IPS DF 6.9 (cell line): Measurements from ENCODE around the gene KCNG2.

ENCODE experiments used
- DNase-seq: peaks from one replicate; pipeline ENCODE4 v3.0.0-alpha.2; 2013; ENCODE audit warnings: low read depth, low spot score
- H3K27ac ChIP-seq: one replicate; pipeline ENCODE4 v1.5.1; 2013; ENCODE audit warnings: low read length, control low read depth
- H3K27me3 ChIP-seq: 2 replicates; pipeline ENCODE4 v1.6.1; 2013; ENCODE audit warnings: mild to moderate bottlenecking, low read length; ENCODE audit not compliant: control insufficient read depth, insufficient read depth
- H3K36me3 ChIP-seq: 2 replicates; pipeline ENCODE4 v1.6.1; 2013; ENCODE audit warnings: low read length; ENCODE audit not compliant: control insufficient read depth, insufficient read depth
- H3K4me1 ChIP-seq: 2 replicates; pipeline ENCODE4 v1.6.1; 2013; ENCODE audit warnings: low read length; ENCODE audit not compliant: control insufficient read depth, insufficient read depth
- H3K4me3 ChIP-seq: 2 replicates; pipeline ENCODE4 v1.5.1; 2013; ENCODE audit warnings: mild to moderate bottlenecking, low read length
- H3K9me3 ChIP-seq: 2 replicates; pipeline ENCODE4 v1.6.1; 2013; ENCODE audit warnings: low read length, inconsistent platforms; ENCODE audit not compliant: control insufficient read depth, insufficient read depth
- WGBS: extraction: QIAGEN DNeasy Blood & Tissue Kit; methylation state at CpG from one replicate; pipeline ENCODE4 v1.1.7; 2013; ENCODE audit warnings: mixed read lengths, missing lambda C conversion rate; ENCODE audit not compliant: insufficient read length, insufficient coverage; 5-methylcytosine and 5-hydroxymethylcytosine counted together

The KCNG2 gene

DNA sequence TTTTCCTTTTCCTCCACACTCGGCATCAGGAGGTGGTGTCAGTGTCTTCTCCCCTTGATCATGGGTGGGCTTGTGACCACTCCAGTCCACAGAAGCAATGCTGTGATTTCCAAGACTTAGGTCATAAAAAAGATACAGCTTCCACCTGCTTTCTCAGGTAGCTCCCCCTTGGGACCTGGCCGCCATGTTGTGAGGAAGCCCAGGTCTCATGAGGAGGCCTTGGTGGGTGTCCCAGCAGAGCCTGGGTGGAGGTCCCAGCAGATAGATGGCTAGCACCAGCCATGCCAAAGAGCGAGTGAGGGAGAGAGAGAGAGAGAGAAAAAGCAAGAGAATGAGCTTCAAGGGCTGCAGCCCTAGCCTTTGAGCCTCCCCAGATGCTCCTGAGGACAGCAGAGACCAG is 137.8 kb downstream of the KCNG2 start:
- H3K27ac ChIP-seq: no peak overlapping the region
- no peaks in the 10 kb centered on the region for H3K4me1 ChIP-seq
- H3K27me3 ChIP-seq: no peaks in the 10 kb centered on the region
- no peaks in the 10 kb centered on the region for H3K36me3 ChIP-seq
- H3K4me3 ChIP-seq: no peak overlapping the region
- no peaks in the 10 kb centered on the region for H3K9me3 ChIP-seq
- DNase-seq: no peak
- no CpG with 5 or more reads among the region's 3 CpGs for WGBS

DNA sequence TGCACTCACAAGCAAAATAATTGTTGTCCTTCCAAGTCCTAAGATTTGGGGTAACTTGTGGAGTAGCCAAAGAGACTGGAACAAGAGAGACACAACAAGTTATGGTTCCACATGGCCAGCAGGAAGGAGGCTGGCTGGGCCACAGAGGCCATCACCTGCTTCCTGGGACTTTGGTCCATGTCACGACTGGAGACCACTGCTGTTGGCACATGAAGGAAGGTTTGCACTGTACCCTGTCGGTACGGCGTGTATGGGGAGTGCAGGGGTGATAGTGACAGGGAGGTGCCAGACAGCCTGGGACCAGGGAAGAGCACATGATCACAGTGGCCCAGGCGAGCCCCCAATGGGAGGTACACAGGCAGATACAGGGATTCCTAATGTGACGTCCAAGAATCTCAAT is 138.2 kb downstream of the KCNG2 start:
- Histone ChIP-seq H3K27me3 (no peaks in the 10 kb centered on the region), H3K36me3 (no peaks in the 10 kb centered on the region), H3K9me3 (no peaks in the 10 kb centered on the region), H3K27ac (no peak overlapping the region), H3K4me3 (no peak overlapping the region), H3K4me1 (no peaks in the 10 kb centered on the region)
- WGBS: no CpG with 5 or more reads among the region's 6 CpGs
- no peak for DNase-seq

DNA sequence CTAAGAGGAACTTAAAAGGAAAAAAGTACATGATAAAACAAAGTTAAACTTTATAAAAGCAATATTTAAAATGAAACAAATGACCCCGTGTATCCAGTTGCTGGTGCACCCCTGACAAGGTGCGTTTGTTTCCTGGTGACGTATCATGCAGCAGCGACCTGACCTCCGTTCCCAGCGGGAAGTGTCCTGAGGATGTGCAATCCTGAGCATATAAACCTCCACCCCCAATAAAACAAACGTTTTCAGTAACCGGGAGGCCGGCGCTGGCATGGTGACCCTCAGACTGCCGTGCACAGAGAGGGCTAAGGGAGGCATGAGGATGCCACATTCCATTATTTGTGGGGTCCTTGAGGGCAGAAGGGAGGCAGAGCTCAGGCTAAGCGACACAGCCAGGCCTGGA is 138.9 kb downstream of the KCNG2 start:
- no CpG with 5 or more reads among the region's 12 CpGs for WGBS
- DNase-seq: no peak
- Histone ChIP-seq H3K27me3 (no peaks in the 10 kb centered on the region), H3K9me3 (no peaks in the 10 kb centered on the region), H3K27ac (no peak overlapping the region), H3K36me3 (no peaks in the 10 kb centered on the region), H3K4me3 (no peak overlapping the region), H3K4me1 (no peaks in the 10 kb centered on the region)

DNA sequence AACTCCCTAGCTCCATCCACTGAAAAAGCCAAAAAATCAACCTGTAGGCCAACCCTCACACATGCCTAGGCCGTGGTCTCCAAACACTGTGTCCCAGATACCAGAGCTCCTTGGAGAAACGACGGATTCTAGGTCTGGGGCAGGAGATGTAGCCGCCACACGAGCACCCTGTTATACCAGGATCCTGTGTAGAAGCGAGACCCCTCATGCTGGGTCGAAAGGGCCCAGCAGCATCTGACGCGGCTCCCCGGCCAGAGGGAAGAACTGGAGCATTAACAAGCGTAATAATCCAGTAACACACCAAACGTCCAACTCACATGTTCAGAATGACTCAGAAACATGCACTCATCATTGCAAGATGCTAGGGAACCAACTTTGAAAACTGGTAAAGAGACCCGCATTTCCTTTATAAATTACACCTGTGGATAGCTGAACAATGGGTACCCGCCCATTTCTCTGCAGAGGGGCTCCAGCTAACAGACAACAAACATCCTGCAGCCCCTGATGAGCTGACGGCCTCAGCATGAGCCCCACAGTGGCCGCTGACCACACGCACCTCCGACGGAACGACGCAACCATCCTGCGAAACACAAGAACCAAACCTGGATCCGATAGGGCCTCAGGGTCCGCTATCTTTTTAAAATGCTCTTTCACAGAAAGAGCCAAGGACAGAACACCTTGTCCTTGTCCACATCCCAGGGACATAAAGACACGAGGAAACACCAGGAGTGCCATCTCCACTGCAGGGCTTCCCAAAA is 139.5 kb downstream of the KCNG2 start:
- H3K4me1 ChIP-seq: no peaks in the 10 kb centered on the region

DNA sequence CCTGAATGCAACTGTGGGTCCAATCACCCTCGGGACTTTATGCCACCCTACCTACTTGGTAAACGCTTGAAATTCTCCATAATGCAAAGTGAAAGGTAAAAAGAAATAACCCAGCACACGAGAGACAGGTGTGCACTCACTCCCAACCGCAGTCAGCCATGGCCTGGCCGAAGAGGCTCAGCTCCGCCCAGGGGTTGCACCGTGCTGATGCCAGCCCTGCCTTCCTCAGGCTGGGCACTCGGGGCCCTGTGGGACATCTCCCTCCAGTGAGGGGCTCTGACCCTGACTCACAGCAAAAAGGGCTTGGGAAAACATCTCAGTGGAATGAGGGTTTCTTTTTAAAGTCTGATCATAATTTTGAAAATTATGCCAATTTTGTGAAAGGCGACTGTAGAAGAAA is 140.5 kb downstream of the KCNG2 start:
- Histone ChIP-seq H3K36me3 (no peaks in the 10 kb centered on the region), H3K4me3 (no peak overlapping the region), H3K27me3 (no peaks in the 10 kb centered on the region), H3K9me3 (no peaks in the 10 kb centered on the region), H3K4me1 (no peaks in the 10 kb centered on the region), H3K27ac (no peak overlapping the region)
- no CpG with 5 or more reads among the region's 9 CpGs for WGBS
- DNase-seq: no peak

More for the DNA sequence above, 139.5 kb downstream of the KCNG2 start:
- WGBS: no CpG with 5 or more reads among the region's 25 CpGs
- no peak overlapping the region for H3K27ac ChIP-seq
- no peak overlapping the region for H3K4me3 ChIP-seq
- no peak for DNase-seq
- no peaks in the 10 kb centered on the region for H3K27me3 ChIP-seq
- no peaks in the 10 kb centered on the region for H3K36me3 ChIP-seq
- no peaks in the 10 kb centered on the region for H3K9me3 ChIP-seq

DNA sequence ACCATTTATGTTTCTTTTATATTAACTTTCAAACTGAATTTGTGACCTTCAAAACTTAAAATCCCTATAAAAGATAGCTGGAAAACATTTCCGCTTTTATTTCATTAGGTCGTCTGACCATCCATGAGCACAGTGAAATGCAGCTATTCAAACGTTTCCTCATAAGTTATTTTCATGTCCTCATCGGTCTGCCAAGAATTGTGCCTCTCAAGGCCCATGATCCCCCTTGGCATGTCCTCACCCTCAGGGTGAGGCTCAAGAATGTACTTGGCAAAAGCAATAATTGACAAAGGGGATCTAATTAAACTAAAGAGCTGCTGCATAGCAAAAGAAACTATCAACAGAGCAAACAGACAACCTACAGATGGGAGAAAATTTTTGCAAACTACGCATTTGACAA is 141.4 kb downstream of the KCNG2 start:
- H3K4me3 ChIP-seq: no peak overlapping the region
- H3K9me3 ChIP-seq: no peaks in the 10 kb centered on the region
- H3K4me1 ChIP-seq: no peaks in the 10 kb centered on the region
- no CpG with 5 or more reads among the region's 5 CpGs for WGBS
- no peaks in the 10 kb centered on the region for H3K27me3 ChIP-seq
- H3K27ac ChIP-seq: no peak overlapping the region
- no peaks in the 10 kb centered on the region for H3K36me3 ChIP-seq
- DNase-seq: no peak

DNA sequence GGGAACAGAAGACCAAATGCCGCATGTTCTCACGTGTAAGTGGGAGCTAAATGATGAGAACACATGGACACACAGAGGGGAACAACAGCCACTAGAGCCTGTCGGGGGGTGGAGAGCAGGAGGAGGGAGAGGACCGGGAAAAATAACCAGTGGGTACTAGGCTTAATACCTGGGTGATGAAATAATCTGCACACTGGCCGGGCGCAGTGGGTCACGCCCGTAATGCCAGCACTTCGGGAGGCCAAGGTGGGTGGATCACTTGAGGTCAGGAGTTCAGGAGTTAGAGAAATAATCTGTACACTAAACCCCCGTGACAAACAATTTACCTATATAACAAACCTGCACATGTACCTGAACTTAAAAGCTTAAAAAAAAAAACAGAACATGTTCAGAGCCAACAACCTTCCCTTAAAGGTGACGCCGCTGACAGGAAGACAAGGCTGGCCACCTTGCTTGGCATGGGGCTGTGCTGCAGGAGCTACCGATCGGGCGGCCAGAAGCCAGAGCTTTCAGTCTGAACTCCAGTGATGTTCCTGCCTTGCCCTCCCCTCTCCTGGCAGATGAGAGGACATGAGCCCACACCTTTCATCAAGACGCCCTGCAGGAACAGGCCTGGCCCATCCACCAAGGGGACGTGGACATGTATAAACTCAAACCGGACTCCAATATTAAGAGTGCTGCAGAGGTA is 142.5 kb downstream of the KCNG2 start:
- no peak for DNase-seq
- no peak overlapping the region for H3K4me3 ChIP-seq
- no peaks in the 10 kb centered on the region for H3K27me3 ChIP-seq
- WGBS: no CpG with 5 or more reads among the region's 18 CpGs
- H3K4me1 ChIP-seq: no peaks in the 10 kb centered on the region
- H3K9me3 ChIP-seq: no peaks in the 10 kb centered on the region
- H3K27ac ChIP-seq: no peak overlapping the region
- H3K36me3 ChIP-seq: no peaks in the 10 kb centered on the region

DNA sequence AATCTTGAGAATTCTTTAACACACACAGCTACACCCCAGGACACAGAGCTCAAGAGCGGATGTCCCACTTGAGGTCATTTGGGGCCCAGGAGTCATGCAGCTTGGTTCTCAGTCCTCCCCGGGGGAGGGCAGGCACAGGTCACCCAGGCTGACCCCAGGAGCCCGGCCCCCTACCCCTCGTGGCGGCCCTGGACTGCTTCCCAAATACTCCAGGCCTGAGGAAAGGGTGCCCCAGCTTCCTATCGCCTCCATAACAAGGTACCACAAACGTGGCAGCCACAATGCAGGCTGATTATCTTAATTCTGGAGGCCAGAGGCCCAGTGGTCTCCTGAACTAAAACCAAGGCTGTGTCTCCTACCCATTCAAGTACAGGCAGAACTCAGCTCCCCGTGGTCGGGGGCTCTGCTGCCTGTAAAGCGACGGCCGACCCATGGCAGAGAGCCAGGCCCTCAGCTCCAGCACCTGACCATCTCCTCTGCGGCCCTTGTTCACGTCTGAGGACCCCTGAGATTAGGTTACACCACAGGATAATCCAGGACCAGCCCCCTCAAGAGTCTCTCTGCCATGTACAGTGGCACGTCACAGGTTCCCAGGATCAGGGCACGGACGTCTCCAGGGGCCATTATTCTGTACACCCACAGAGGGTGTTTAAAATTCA is 143.2 kb downstream of the KCNG2 start:
- WGBS: no CpG with 5 or more reads among the region's 17 CpGs
- no peaks in the 10 kb centered on the region for H3K9me3 ChIP-seq
- DNase-seq: no peak
- no peak overlapping the region for H3K4me3 ChIP-seq
- H3K27ac ChIP-seq: no peak overlapping the region
- H3K27me3 ChIP-seq: no peaks in the 10 kb centered on the region
- no peaks in the 10 kb centered on the region for H3K36me3 ChIP-seq
- H3K4me1 ChIP-seq: no peaks in the 10 kb centered on the region

DNA sequence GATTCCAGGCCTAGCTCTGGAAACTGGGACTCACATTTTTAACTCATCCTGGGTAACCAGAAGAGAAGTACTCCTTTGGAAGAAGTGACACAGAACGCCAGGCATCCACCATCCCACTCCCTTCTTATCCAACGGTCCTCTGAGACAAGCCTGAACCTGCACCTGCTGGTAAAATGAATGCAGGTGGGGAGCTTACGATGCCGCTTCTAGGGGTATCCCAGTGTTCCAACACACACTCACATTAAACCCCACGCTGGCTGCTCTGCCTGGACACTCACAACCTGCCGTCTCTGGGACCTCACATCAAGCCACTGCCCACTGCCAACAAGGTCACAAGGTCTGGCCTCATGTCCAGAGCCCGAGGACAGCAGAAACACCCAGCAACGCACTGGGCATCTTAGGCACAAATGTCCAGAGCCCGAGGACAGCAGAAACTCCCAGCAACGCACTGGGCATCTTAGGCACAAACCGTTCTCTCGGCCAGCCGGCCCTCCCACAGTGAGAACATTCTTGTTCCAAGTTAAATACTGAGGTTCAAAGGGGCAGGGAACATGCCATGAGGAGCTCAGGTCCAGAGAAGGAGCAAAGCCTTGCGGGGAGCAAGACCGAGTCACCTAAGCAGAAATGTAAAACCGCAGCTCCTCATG is 143.9 kb downstream of the KCNG2 start:
- no CpG with 5 or more reads among the region's 16 CpGs for WGBS
- Histone ChIP-seq H3K27me3 (no peaks in the 10 kb centered on the region), H3K27ac (no peak overlapping the region), H3K36me3 (no peaks in the 10 kb centered on the region), H3K4me3 (no peak overlapping the region), H3K4me1 (no peaks in the 10 kb centered on the region), H3K9me3 (no peaks in the 10 kb centered on the region)
- no peak for DNase-seq

DNA sequence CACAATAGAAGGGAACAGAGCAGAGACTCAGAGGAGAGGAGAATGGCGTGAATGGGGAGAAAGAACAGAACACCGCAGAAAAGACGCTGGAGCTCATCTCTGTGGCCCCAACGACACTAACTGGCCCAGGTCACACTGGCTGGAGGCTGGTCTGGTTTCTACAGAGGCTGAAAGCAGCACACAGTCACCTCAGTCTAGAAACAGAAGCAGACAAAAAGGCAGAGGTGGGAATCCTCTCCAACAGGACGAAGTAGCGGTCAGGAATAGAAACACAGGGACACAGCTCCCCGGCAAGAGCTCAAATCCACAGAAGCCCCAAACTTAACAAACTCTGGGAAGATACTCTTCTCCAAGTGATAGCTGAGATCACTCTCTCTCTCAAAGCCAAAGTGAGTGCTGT is 144.5 kb downstream of the KCNG2 start:
- no peak overlapping the region for H3K4me3 ChIP-seq
- no peaks in the 10 kb centered on the region for H3K36me3 ChIP-seq
- DNase-seq: no peak
- no peaks in the 10 kb centered on the region for H3K4me1 ChIP-seq
- WGBS: no CpG with 5 or more reads among the region's 7 CpGs
- no peak overlapping the region for H3K27ac ChIP-seq
- no peaks in the 10 kb centered on the region for H3K27me3 ChIP-seq
- H3K9me3 ChIP-seq: no peaks in the 10 kb centered on the region
